GM13977 (cell line): ENCODE data around the gene SERPINH1.

Experiments
- DNase-seq: peaks from one replicate; pipeline ENCODE4 v3.0.0; 2012; ENCODE audit warnings: low spot score
- in situ Hi-C: fragments of 300-500 bp; cut with MboI; formaldehyde crosslinking; loops from one replicate; pipeline ENCODE4 v1.12.0; 2022; ENCODE audit warnings: low sequenced_read_pairs, low pct_unique_long_range_greater_than_20kb, mixed read lengths, inconsistent platforms; ENCODE audit not compliant: unreplicated experiment
- TF ChIP-seq, protein P1 (sequence below): IDR thresholded peaks from 2 replicates; pipeline ENCODE4 v1.5.1; 2012; ENCODE audit warnings: mild to moderate bottlenecking, control low read depth; ENCODE audit not compliant: insufficient read depth; ENCODE audit errors: extremely low read depth, missing control alignments

Gene SERPINH1

GRCh38 chr11:75554258-75555022 lies 7.6 kb upstream of the SERPINH1 start:
- DNase-seq, result no peak
- in situ Hi-C loops, result no loop called here
- TF ChIP-seq, protein P1, sequence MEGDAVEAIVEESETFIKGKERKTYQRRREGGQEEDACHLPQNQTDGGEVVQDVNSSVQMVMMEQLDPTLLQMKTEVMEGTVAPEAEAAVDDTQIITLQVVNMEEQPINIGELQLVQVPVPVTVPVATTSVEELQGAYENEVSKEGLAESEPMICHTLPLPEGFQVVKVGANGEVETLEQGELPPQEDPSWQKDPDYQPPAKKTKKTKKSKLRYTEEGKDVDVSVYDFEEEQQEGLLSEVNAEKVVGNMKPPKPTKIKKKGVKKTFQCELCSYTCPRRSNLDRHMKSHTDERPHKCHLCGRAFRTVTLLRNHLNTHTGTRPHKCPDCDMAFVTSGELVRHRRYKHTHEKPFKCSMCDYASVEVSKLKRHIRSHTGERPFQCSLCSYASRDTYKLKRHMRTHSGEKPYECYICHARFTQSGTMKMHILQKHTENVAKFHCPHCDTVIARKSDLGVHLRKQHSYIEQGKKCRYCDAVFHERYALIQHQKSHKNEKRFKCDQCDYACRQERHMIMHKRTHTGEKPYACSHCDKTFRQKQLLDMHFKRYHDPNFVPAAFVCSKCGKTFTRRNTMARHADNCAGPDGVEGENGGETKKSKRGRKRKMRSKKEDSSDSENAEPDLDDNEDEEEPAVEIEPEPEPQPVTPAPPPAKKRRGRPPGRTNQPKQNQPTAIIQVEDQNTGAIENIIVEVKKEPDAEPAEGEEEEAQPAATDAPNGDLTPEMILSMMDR, result no peak

GRCh38 chr11:75555079-75555811 lies 6.8 kb upstream of the SERPINH1 start:
- in situ Hi-C loops, result no loop called here
- DNase-seq, result no peak
- TF ChIP-seq, protein P1, result no peak

GRCh38 chr11:75556275-75556674 lies 5.8 kb upstream of the SERPINH1 start:
- in situ Hi-C loops, result no loop called here
- no peak for DNase-seq
- TF ChIP-seq, protein P1, result no peak

GRCh38 chr11:75557666-75558494 lies 4.2 kb upstream of the SERPINH1 start:
- no peak for DNase-seq
- TF ChIP-seq, protein P1, result no peak

GRCh38 chr11:75558939-75559843 lies 2.9 kb upstream of the SERPINH1 start:
- in situ Hi-C loops, result no loop called here
- no peak for DNase-seq
- TF ChIP-seq, protein P1, result no peak

More at GRCh38 chr11:75557666-75558494, 4.2 kb upstream of the SERPINH1 start:
- in situ Hi-C loops, result no loop called here
